ENCODE measurements around the gene ATE1. TPM values are rescaled to one million over a fixed set of nuclear protein-coding genes. Genes with fewer than 3 reads are reported as not detected.
A peak's percentile ranks its signal among the peaks of the same experiment; 100 is the strongest.

Gene ATE1
- polyA plus RNA-seq, 2 donors = 3.7 to 6.8 TPM

DNA sequence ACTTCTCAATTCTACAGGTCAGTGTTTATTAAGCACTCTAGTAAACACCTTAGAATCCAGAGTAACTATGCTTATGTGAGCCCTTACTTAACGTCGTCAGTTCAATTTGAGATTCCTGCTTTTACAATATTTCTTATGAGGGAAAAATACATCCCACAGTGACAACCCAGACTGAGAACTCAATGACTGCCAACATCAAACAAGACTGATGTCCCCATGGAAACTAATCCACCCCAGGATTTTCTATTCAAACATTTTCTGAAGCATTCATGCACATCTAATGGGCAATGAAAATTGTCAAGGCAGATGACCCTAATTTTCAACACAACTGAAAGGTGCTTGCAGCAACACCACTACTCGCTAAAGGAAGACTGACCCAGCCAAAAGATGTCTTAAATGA is 67.0 kb downstream of the ATE1 start:
- Histone ChIP-seq H3K9me3 (ENCODE audit: control insufficient read depth in 2 of 2, insufficient read depth in 1 of 2, low read depth in 1 of 2, low read length in 1 of 2) (no peaks in the 10 kb centered on the region), H3K27me3 (ENCODE audit: control insufficient read depth in 1 of 2, insufficient read depth in 2 of 2, low read length in 2 of 2) (no peaks in the 10 kb centered on the region), H3K4me1 (ENCODE audit: control insufficient read depth in 2 of 2, insufficient read depth in 2 of 2, low read length in 1 of 2) (no peaks in the 10 kb centered on the region), H3K36me3 (ENCODE audit: control insufficient read depth in 2 of 2, insufficient read depth in 2 of 2, low read length in 1 of 2) (peaks cover 0 to 2% of the 10 kb centered on the region in 2 donors), H3K4me3 (ENCODE audit: low read depth in 1 of 2, low read length in 2 of 2) (no peak overlapping the region), H3K27ac (ENCODE audit: low read depth in 2 of 2, low read length in 1 of 2) (no peak overlapping the region)
- WGBS, 2 donors = 66 to 72% methylated on average over 3 of the region's 3 CpGs

DNA sequence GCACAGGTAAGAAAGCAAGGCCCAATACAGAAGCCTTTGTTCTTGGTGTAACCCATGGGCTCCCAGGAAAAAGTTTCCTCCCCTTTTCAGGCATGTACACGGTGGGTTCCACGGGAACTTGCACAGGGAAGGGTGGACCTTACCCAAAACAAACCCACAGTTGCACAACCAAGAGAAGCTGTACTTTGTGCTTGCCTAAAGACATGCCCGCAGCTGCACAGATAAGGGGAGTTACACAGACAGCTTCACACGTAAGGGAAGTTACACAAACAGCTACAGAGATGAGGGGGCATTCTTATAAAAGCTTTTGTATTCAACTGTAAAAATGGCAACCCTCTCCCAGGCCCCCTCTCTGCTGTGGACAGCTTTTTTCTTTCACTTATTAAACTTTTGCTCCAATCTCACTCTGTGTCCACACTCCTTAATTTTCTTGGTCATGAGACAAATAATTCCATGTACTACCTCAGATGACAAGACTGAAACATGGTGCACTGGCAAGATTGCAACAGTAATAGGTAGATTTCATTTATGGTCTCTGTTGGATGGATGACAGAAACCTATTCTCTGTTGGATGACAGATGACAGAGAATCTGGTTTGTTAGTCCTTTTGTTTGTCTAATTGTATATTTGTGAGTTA is 72.9 kb downstream of the ATE1 start:
- Histone ChIP-seq H3K27me3 (ENCODE audit: control insufficient read depth in 1 of 2, insufficient read depth in 2 of 2, low read length in 2 of 2) (no peaks in the 10 kb centered on the region), H3K27ac (ENCODE audit: low read depth in 2 of 2, low read length in 1 of 2) (no peak overlapping the region), H3K4me3 (ENCODE audit: low read depth in 1 of 2, low read length in 2 of 2) (no peak overlapping the region), H3K4me1 (ENCODE audit: control insufficient read depth in 2 of 2, insufficient read depth in 2 of 2, low read length in 1 of 2) (no peaks in the 10 kb centered on the region), H3K9me3 (ENCODE audit: control insufficient read depth in 2 of 2, insufficient read depth in 1 of 2, low read depth in 1 of 2, low read length in 1 of 2) (no peaks in the 10 kb centered on the region), H3K36me3 (ENCODE audit: control insufficient read depth in 2 of 2, insufficient read depth in 2 of 2, low read length in 1 of 2) (no peaks in the 10 kb centered on the region)
- 88 to 92% methylated on average over 4 of the region's 4 CpGs for WGBS, 2 donors

DNA sequence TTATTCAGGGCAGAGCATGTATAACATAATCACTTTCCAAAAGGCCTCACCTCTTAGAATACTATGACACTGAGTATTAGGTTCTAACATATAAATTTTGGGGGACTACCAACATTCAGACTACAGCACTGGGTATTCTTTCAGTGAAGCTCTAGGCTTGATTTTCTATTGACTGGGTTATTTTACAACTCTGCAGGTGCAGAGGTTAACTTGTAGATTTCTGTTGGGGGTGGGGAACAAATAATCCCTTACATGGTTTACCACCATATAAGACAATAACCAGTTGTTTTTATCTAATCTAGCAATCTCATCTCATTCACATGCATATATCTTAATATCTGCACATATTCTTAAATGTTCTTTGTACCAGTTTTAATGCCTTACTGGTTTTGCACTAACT is 73.9 kb downstream of the ATE1 start:
- no peaks in the 10 kb centered on the region for H3K27me3 ChIP-seq (ENCODE audit: control insufficient read depth in 1 of 2, insufficient read depth in 2 of 2, low read length in 2 of 2)
- H3K4me1 ChIP-seq (ENCODE audit: control insufficient read depth in 2 of 2, insufficient read depth in 2 of 2, low read length in 1 of 2) = no peaks in the 10 kb centered on the region
- H3K4me3 ChIP-seq (ENCODE audit: low read depth in 1 of 2, low read length in 2 of 2) = no peak overlapping the region
- H3K9me3 ChIP-seq (ENCODE audit: control insufficient read depth in 2 of 2, insufficient read depth in 1 of 2, low read depth in 1 of 2, low read length in 1 of 2) = no peaks in the 10 kb centered on the region
- peaks cover 0 to 3% of the 10 kb centered on the region in 2 donors for H3K36me3 ChIP-seq (ENCODE audit: control insufficient read depth in 2 of 2, insufficient read depth in 2 of 2, low read length in 1 of 2)
- no peak overlapping the region for H3K27ac ChIP-seq (ENCODE audit: low read depth in 2 of 2, low read length in 1 of 2)

GRCh38 chr10:121851786-121852185 is 76.0 kb downstream of the ATE1 start:
- Histone ChIP-seq H3K9me3 (ENCODE audit: control insufficient read depth in 2 of 2, insufficient read depth in 1 of 2, low read depth in 1 of 2, low read length in 1 of 2) (no peaks in the 10 kb centered on the region), H3K36me3 (ENCODE audit: control insufficient read depth in 2 of 2, insufficient read depth in 2 of 2, low read length in 1 of 2) (peaks cover 0 to 3% of the 10 kb centered on the region in 2 donors), H3K4me1 (ENCODE audit: control insufficient read depth in 2 of 2, insufficient read depth in 2 of 2, low read length in 1 of 2) (no peaks in the 10 kb centered on the region), H3K4me3 (ENCODE audit: low read depth in 1 of 2, low read length in 2 of 2) (no peak overlapping the region), H3K27me3 (ENCODE audit: control insufficient read depth in 1 of 2, insufficient read depth in 2 of 2, low read length in 2 of 2) (no peaks in the 10 kb centered on the region), H3K27ac (ENCODE audit: low read depth in 2 of 2, low read length in 1 of 2) (no peak overlapping the region)
- whole genome bisulfite sequencing, 2 donors = 65 to 88% methylated on average over 1 of the region's 1 CpG

- H3K4me3 ChIP-seq (ENCODE audit: low read depth in 1 of 2, low read length in 2 of 2) = no peak overlapping the region
- H3K27me3 ChIP-seq (ENCODE audit: control insufficient read depth in 1 of 2, insufficient read depth in 2 of 2, low read length in 2 of 2) = no peaks in the 10 kb centered on the region
- H3K4me1 ChIP-seq (ENCODE audit: control insufficient read depth in 2 of 2, insufficient read depth in 2 of 2, low read length in 1 of 2) = no peaks in the 10 kb centered on the region
- no peaks in the 10 kb centered on the region for H3K9me3 ChIP-seq (ENCODE audit: control insufficient read depth in 2 of 2, insufficient read depth in 1 of 2, low read depth in 1 of 2, low read length in 1 of 2)
- H3K36me3 ChIP-seq (ENCODE audit: control insufficient read depth in 2 of 2, insufficient read depth in 2 of 2, low read length in 1 of 2) = peaks cover 0 to 3% of the 10 kb centered on the region in 2 donors
- no peak overlapping the region for H3K27ac ChIP-seq (ENCODE audit: low read depth in 2 of 2, low read length in 1 of 2)
- 88 to 91% methylated on average over 8 of the region's 8 CpGs for WGBS, 2 donors
These were observed 79.7 kb downstream of the ATE1 start for GRCh38 chr10:121848082-121848481.

DNA sequence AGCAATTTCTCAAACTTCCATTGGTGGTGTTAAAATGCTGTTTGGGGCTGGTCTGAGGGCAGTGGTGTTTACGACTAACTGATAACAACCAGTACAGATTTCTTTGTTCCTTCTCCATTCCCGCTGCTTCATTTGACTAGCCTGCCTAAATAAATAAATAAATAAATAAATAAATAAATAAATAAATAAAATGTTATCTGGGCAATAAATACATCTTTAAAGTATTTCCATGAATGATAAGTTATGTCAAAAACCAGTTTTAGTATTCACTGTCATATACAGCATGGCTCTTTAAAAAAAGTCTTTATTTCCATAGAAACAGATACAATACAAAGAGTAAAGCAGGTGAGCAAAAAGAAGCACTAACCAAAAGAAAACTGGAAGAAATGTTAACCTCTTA is 81.3 kb downstream of the ATE1 start:
- H3K4me1 ChIP-seq (ENCODE audit: control insufficient read depth in 2 of 2, insufficient read depth in 2 of 2, low read length in 1 of 2) = no peaks in the 10 kb centered on the region
- 91 to 99% methylated on average over 2 of the region's 2 CpGs for WGBS, 2 donors
- no peak overlapping the region for H3K4me3 ChIP-seq (ENCODE audit: low read depth in 1 of 2, low read length in 2 of 2)
- H3K27ac ChIP-seq (ENCODE audit: low read depth in 2 of 2, low read length in 1 of 2) = no peak overlapping the region
- H3K9me3 ChIP-seq (ENCODE audit: control insufficient read depth in 2 of 2, insufficient read depth in 1 of 2, low read depth in 1 of 2, low read length in 1 of 2) = no peaks in the 10 kb centered on the region
- peaks cover 0 to 3% of the 10 kb centered on the region in 2 donors for H3K36me3 ChIP-seq (ENCODE audit: control insufficient read depth in 2 of 2, insufficient read depth in 2 of 2, low read length in 1 of 2)
- no peaks in the 10 kb centered on the region for H3K27me3 ChIP-seq (ENCODE audit: control insufficient read depth in 1 of 2, insufficient read depth in 2 of 2, low read length in 2 of 2)

GRCh38 chr10:121845044-121845784 is 82.6 kb downstream of the ATE1 start:
- WGBS, 2 donors = 79 to 86% methylated on average over 3 of the region's 3 CpGs
- H3K9me3 ChIP-seq (ENCODE audit: control insufficient read depth in 2 of 2, insufficient read depth in 1 of 2, low read depth in 1 of 2, low read length in 1 of 2) = no peaks in the 10 kb centered on the region
- H3K27ac ChIP-seq (ENCODE audit: low read depth in 2 of 2, low read length in 1 of 2) = no peak overlapping the region
- peaks cover 0 to 3% of the 10 kb centered on the region in 2 donors for H3K36me3 ChIP-seq (ENCODE audit: control insufficient read depth in 2 of 2, insufficient read depth in 2 of 2, low read length in 1 of 2)
- no peaks in the 10 kb centered on the region for H3K4me1 ChIP-seq (ENCODE audit: control insufficient read depth in 2 of 2, insufficient read depth in 2 of 2, low read length in 1 of 2)
- H3K4me3 ChIP-seq (ENCODE audit: low read depth in 1 of 2, low read length in 2 of 2) = no peak overlapping the region
- no peaks in the 10 kb centered on the region for H3K27me3 ChIP-seq (ENCODE audit: control insufficient read depth in 1 of 2, insufficient read depth in 2 of 2, low read length in 2 of 2)

GRCh38 chr10:121844537-121844936 is 83.3 kb downstream of the ATE1 start:
- 72 to 81% methylated on average over 3 of the region's 3 CpGs for WGBS, 2 donors
- peaks cover 0 to 3% of the 10 kb centered on the region in 2 donors for H3K36me3 ChIP-seq (ENCODE audit: control insufficient read depth in 2 of 2, insufficient read depth in 2 of 2, low read length in 1 of 2)

DNA sequence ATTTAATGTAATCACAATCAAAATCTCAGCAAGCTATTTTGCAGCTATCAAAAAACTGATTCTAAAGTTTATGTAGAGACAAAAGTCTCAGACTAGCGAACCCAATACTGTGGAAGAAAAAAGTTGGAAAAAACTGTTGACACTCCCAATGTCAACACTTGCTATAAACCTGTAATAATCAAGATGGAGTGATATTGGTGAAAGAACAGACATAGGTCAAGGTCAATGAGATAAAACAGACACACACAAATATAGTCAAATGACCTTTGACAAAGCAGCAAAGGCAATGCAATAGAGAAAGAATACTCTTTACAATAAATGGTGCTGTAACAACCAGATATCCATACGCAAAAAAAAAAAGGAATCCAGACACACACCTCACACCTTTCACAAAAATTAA is 84.5 kb downstream of the ATE1 start:
- no peaks in the 10 kb centered on the region for H3K4me1 ChIP-seq (ENCODE audit: control insufficient read depth in 2 of 2, insufficient read depth in 2 of 2, low read length in 1 of 2)
- H3K27me3 ChIP-seq (ENCODE audit: control insufficient read depth in 1 of 2, insufficient read depth in 2 of 2, low read length in 2 of 2) = no peaks in the 10 kb centered on the region
- no peak overlapping the region for H3K27ac ChIP-seq (ENCODE audit: low read depth in 2 of 2, low read length in 1 of 2)
- H3K36me3 ChIP-seq (ENCODE audit: control insufficient read depth in 2 of 2, insufficient read depth in 2 of 2, low read length in 1 of 2) = no peaks in the 10 kb centered on the region
- H3K4me3 ChIP-seq (ENCODE audit: low read depth in 1 of 2, low read length in 2 of 2) = no peak overlapping the region
- WGBS, 2 donors = 92 to 98% methylated on average over 2 of the region's 2 CpGs
- no peaks in the 10 kb centered on the region for H3K9me3 ChIP-seq (ENCODE audit: control insufficient read depth in 2 of 2, insufficient read depth in 1 of 2, low read depth in 1 of 2, low read length in 1 of 2)

More at GRCh38 chr10:121844537-121844936, 83.3 kb downstream of the ATE1 start:
- no peaks in the 10 kb centered on the region for H3K27me3 ChIP-seq (ENCODE audit: control insufficient read depth in 1 of 2, insufficient read depth in 2 of 2, low read length in 2 of 2)
- no peak overlapping the region for H3K4me3 ChIP-seq (ENCODE audit: low read depth in 1 of 2, low read length in 2 of 2)
- no peaks in the 10 kb centered on the region for H3K9me3 ChIP-seq (ENCODE audit: control insufficient read depth in 2 of 2, insufficient read depth in 1 of 2, low read depth in 1 of 2, low read length in 1 of 2)
- no peak overlapping the region for H3K27ac ChIP-seq (ENCODE audit: low read depth in 2 of 2, low read length in 1 of 2)
- H3K4me1 ChIP-seq (ENCODE audit: control insufficient read depth in 2 of 2, insufficient read depth in 2 of 2, low read length in 1 of 2) = no peaks in the 10 kb centered on the region

DNA sequence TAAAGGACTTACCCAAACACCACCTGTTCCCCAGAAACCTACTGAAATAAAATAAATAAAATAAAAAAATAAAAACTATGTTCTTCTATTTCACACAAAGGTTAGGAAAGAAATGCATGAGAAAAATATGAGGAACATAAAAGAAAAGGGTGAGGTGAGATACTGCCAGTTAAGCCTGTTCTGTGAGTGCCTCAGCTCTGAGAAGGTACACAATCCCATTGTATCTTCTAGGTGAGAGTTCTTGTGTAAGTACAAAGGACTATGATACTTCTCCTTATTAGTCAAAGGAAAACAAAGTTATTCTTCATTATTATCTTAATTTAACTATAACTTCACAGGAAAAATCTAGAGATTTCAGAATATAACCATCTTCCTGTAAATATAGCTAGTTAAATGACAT is 86.0 kb downstream of the ATE1 start:
- Histone ChIP-seq H3K27ac (ENCODE audit: low read depth in 2 of 2, low read length in 1 of 2) (peak overlapping the region in 1 of 2 donors; percentile 71), H3K36me3 (ENCODE audit: control insufficient read depth in 2 of 2, insufficient read depth in 2 of 2, low read length in 1 of 2) (no peaks in the 10 kb centered on the region), H3K4me3 (ENCODE audit: low read depth in 1 of 2, low read length in 2 of 2) (no peak overlapping the region), H3K9me3 (ENCODE audit: control insufficient read depth in 2 of 2, insufficient read depth in 1 of 2, low read depth in 1 of 2, low read length in 1 of 2) (no peaks in the 10 kb centered on the region), H3K4me1 (ENCODE audit: control insufficient read depth in 2 of 2, insufficient read depth in 2 of 2, low read length in 1 of 2) (no peaks in the 10 kb centered on the region), H3K27me3 (ENCODE audit: control insufficient read depth in 1 of 2, insufficient read depth in 2 of 2, low read length in 2 of 2) (no peaks in the 10 kb centered on the region)
